ENCODE data around the gene FBXW5.

GRCh38 chr9:136962163-136962562 lies 17.6 kb upstream of the FBXW5 start:
- TF ChIP-seq CTCF (IDR thresholded peaks at IDR 0.05): no peak
- no peak for TF ChIP-seq POLR2A (IDR thresholded peaks at IDR 0.05)

All from uterus (tissue), 2 donors.